Hepatic stellate cell (primary cell): ENCODE data around the gene THSD7A.

ENCODE experiments used
- DNase-seq: peaks from one replicate; pipeline ENCODE4 v3.0.0; 2011; ENCODE audit warnings: low spot score

The THSD7A gene

DNA sequence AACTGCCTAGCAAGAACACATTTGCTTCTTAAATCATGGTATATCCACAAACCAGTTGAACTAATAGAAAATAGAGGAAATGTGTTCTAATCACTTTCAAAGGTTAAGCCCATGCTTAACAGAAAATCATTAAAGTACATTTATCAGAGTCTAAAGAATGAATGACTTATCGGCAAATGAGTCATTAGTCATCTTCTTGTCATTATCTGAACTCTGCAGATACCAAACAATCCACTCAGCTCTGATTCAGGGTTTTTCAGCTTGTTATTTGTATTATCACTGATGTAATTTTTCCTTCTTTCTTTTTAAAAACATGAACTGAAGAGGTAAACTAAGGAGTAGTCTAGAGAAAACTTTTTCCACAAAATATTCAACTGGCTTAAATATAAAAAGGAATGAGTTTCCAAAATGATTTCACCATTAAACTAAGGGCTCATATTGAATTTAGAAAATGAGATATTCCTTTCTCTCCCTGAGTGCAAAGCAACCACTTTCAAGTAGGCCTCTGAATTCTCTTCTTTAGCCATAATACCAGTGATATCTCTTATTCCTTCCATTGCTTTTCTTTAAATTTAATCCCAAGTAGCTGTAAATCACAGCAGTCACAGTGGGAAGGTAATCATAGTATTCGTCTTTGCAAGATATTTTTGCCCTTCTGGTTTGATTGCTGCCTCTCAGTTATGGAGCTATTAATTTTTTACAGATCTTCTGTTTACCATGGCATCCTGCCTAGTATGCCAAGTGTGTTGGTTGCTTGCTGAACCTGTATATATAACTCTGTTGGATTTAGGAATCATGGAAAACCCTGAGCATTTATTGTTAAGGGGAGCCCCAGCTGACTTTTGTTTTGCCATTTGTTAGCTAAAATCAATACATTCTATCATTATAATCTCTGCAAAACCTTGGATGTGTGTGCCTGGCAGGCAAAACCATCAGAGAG lies 125.1 kb downstream of the THSD7A start:
- no peak for DNase-seq

GRCh38 chr7:11703829-11704228 lies 128.2 kb downstream of the THSD7A start:
- no peak for DNase-seq

DNA sequence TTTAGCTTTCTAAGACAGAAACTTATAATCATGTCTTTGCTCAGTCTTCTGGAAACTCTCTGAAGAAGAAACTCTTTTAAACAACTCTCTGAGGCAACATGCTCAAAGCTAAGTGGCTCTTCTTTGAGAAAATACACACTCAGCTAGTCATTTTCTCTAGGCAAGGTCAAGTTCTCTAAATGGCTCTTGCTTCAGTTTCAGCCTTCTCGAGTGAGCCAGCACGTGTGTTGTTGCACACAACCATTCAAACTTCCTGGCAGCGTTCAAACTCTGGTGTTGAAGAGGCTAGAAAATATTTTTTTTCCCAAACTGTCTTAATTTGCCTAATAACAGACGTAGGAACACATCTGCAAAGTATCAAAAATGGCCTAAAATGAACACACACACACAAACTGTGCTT lies 129.1 kb downstream of the THSD7A start:
- no peak for DNase-seq

GRCh38 chr7:11701829-11702560 lies 130.0 kb downstream of the THSD7A start:
- DNase-seq: no peak

DNA sequence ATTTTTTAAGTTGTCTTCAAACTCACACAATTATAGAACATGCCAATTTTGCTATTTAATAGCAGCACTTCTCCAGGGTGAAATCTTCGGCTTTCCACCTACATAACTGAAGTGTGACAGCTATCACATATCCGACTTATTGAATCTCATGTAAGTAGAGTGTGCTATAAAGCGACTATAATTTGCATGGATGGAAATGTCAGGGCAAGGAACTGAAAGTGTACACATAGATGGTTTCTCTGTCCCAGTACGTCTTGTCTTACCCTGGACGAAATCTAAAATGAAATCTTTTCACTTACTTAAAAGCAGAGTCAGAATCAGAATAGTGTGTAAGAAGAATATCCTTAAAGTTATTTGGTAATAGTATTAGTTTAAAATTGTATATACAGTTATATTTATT lies 132.3 kb downstream of the THSD7A start:
- no peak for DNase-seq

DNA sequence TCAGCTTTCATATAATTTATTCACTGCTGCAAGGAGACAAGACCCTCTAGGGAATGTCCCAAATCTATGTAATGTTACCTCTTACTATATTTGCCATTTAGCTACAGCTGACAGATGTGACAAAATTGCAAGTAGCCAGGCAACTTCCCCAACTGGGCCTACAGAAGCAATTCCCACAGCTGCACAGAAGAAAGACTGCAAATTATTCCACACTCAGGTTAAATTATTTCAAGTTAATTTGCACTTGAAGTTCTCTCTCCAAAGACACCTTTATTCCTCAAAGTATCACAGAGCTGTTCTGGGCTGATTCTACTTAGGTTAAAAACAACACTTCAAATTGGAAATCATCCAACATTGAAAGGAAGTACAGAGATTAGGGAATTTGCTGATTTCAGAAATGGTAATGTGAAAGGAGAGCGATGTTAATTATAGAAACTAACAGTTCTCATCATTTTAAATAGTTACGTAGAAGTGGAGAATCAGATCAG lies 133.6 kb downstream of the THSD7A start:
- no peak for DNase-seq

- no peak for DNase-seq
These were observed 141.6 kb downstream of the THSD7A start for GRCh38 chr7:11690395-11690794.

GRCh38 chr7:11689096-11689495 lies 142.9 kb downstream of the THSD7A start:
- DNase-seq: no peak

- no peak for DNase-seq
These were observed 150.5 kb downstream of the THSD7A start for GRCh38 chr7:11681461-11681860.

- DNase-seq: no peak
These were observed 156.8 kb downstream of the THSD7A start for GRCh38 chr7:11675163-11675562.

- DNase-seq: no peak
These were observed 163.3 kb downstream of the THSD7A start for GRCh38 chr7:11668727-11669126.

GRCh38 chr7:11667810-11668185 lies 164.2 kb downstream of the THSD7A start:
- no peak for DNase-seq

DNA sequence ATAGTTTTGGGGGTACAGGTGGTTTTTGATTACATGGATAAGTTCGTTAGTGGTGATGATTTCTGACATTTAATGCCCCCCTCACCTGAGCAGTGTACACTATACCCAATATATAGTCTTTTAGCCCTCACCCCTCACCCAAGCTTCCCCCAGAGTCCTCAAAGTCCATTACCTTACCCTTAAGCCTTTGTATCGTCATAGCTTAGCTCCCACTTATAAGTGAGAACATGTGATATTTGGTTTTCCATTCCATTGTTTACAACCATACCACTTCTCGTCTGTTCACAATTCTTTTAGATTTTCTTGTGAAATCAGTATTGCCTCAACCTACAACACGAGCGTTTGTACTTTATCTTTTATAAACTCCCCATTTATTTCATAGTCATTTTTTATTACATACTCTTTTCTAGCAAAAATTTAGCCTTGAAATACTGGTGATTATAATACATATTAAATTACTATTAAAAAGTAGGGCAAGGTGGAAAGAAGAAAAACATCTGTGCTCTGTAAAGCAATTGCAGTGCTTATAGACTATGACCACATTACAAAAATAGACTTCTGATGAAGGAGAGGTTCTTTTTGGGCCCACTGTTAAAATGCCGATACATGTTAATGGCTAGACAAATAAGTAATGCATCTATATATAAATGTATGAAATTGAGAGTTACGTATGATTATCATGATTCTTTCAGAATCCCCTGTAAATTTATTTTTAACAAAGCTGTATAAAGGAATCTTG lies 164.8 kb downstream of the THSD7A start:
- no peak for DNase-seq

GRCh38 chr7:11665357-11665756 lies 166.6 kb downstream of the THSD7A start:
- no peak for DNase-seq

GRCh38 chr7:11655642-11656041 lies 176.4 kb downstream of the THSD7A start:
- no peak for DNase-seq

DNA sequence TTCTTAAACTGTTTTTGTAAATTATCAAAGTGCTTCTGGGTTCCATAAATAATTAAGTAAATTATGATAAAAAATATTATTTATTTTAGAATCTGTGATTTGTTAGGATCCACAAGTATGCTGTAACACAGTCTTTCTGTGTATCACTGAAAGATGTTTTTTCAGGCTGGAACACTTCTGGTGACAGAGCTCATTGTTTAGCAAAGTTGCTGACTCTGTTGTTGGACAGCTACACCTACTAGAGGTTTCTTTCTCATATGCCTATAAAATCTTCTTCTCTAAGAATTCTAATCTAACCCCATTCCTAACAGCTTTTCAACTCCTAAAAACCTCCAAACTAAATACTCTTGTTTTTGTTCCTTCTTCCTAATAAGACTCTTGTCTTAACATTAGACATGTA lies 176.8 kb downstream of the THSD7A start:
- DNase-seq: no peak

DNA sequence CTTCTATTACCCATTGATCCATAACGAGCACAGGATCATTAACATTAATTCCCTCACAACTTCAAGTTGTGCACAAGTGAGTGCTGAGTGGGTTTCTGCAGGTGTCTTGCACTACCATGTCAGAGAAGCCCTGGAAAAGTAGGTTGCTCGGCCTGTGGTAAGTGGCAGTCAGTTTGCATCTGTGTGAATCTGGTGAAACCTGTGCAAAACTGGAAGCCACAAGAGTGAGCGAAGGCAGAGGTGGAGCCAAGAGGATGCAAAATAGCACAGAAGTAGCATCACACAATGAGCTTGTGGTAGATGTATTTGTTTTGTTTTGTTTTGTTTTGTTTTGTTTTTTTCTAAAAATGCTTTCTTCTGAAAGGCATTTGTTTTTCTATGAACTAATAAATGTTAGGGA lies 181.5 kb downstream of the THSD7A start:
- DNase-seq: no peak

DNA sequence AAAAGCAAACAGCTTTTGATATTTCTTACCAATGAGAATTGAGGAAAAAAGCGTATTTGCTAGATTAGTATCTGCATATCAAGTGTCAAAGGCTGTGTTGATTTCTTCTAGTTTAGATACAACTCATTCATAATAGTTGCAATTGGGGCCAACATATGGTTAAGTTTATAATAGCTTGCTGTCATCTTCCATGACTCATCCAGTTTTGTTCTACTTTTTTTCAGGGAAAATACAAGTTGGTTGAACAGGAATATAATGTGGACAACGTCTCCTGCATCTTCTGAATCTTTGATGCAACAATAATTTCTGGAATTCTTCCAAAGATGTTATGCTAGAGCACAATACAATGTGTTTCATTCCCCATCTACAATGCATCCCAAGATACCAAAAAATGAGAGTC lies 182.0 kb downstream of the THSD7A start:
- no peak for DNase-seq

DNA sequence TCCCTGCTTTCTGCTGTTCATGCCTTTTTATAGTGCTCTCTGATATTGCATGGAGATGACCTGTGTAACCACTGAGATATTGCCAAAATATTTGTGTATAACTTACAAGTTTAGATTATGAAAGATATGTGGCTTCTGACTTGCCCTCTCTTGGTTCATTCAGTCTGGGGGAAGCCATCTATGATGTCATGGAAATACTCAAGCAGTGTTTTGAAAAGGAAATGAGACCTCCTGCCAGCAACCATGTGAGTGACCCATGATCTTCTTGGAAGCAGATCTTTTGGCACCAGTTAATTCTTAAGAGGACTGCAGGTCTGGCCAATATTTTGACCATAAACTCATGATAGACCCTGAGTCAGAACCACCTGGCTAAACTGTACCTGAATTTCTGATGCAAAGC lies 183.0 kb downstream of the THSD7A start:
- no peak for DNase-seq

DNA sequence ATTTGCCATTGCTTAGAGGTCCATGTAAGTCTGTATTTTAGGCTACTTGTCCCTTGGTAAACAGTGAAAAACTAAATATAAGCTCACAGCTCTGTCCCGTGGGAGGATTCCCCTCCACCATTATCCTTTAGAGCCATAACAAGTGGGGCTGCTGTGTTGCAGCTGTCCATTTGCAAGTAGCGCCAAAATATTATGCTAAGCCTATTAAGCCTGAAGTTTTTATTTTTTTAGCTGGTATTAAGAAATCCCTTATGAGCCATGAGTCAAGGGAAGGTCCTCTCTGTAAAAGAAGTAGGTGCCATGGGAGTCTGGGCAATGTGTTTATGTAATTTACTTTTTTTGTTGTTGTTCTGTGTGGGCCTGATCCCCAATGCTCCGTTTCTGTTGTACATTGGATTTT lies 183.9 kb downstream of the THSD7A start:
- DNase-seq: no peak

DNA sequence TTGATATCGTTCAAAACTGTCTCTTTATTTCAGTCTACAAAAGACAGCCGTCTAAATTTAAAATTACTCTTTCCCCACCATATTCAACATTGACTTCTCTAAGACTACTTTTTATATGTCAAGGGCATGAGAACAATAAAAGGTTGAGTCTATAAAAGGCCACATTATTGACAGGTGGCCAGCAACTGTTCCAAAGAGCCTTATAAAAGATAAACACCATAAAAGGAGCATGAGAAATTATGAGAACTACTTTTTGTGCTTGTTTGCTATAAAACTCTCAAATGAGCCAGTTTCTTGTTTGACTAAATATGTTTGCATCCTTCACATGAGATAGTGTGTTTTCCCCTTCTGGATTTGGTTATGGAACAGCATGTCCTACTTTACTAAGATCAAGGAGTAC lies 189.2 kb downstream of the THSD7A start:
- DNase-seq: no peak

- no peak for DNase-seq
These were observed 189.7 kb downstream of the THSD7A start for GRCh38 chr7:11642276-11642675.
